Mucosa of stomach (tissue), 1 donor: ENCODE data around the gene SZRD1.
A peak's percentile ranks its signal among the peaks of the same experiment; 100 is the strongest.
"Not testable (repeated sequence)": the region's sequence is repeated elsewhere in the genome, so short reads cannot be mapped to it uniquely, and the experiment has no call there.

ENCODE experiments used
- H3K27me3 ChIP-seq: one replicate; pipeline ENCODE4 v1.7.0; 2013; ENCODE audit warnings: mild to moderate bottlenecking, low read length; ENCODE audit not compliant: control insufficient read depth, insufficient read depth
- H3K36me3 ChIP-seq: one replicate; pipeline ENCODE4 v1.7.0; 2013; ENCODE audit warnings: low read length; ENCODE audit not compliant: control insufficient read depth, insufficient read depth
- H3K4me1 ChIP-seq: one replicate; pipeline ENCODE4 v1.7.0; 2013; ENCODE audit warnings: mild to moderate bottlenecking, low read length; ENCODE audit not compliant: control insufficient read depth, insufficient read depth
- H3K4me3 ChIP-seq: one replicate; pipeline ENCODE4 v1.7.0; 2013; ENCODE audit warnings: low read length
- H3K9ac ChIP-seq: one replicate; pipeline ENCODE4 v1.7.0; 2013; ENCODE audit warnings: mild to moderate bottlenecking, low read length, moderate library complexity
- H3K9me3 ChIP-seq: one replicate; pipeline ENCODE4 v1.7.0; 2013; ENCODE audit warnings: mild to moderate bottlenecking, low read length, moderate library complexity; ENCODE audit not compliant: control insufficient read depth
- donor health status: Pancreatic carcinoma.

Gene SZRD1

GRCh38 chr1:16349847-16350406, 17.1 kb upstream of the SZRD1 start:
- Histone ChIP-seq H3K27me3 (no peaks in the 10 kb centered on the region), H3K9ac (no peak overlapping the region), H3K4me3 (no peak overlapping the region), H3K4me1 (peaks cover 15% of the 10 kb centered on the region), H3K36me3 (no peaks in the 10 kb centered on the region), H3K9me3 (no peaks in the 10 kb centered on the region)

DNA sequence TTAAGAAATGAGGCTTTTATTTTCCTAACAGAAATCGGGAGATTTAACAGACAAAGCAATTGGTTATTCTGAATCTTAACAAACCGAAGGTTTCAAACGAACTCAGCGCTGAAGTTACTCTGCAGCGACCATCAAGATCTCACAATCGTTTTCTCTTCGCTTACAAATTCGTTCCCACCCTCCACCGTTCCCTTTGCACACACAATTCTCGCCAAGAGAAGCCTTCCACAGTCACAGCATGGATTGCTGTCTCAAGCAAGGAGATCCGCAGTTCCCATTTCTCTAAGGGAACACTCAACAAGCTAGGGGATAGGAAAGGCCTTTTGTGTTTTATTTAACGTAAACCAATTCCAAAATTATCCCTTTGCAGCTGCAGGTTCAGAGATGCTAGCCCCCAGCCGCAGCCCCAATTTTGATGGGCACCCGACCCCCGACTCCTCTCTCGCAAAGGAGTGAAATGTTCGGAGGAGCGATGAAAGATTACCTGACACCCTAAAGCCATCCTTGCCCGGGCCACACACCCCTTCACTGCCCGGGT, 15.5 kb upstream of the SZRD1 start:
- Histone ChIP-seq H3K4me3 (peak overlapping the region; percentile 91), H3K9ac (peak overlapping the region; percentile 86), H3K27me3 (no peaks in the 10 kb centered on the region), H3K9me3 (no peaks in the 10 kb centered on the region), H3K36me3 (no peaks in the 10 kb centered on the region), H3K4me1 (peaks cover 15% of the 10 kb centered on the region)

GRCh38 chr1:16351994-16352841, 14.8 kb upstream of the SZRD1 start, which contains the start of gene FBXO42:
Gene FBXO42, minus strand, starts transcription at chr1:16352480. Its CDS starts 37,062 bp downstream, at chr1:16315418.
- Histone ChIP-seq H3K9me3 (no peaks in the 10 kb centered on the region), H3K36me3 (no peaks in the 10 kb centered on the region), H3K4me1 (peaks cover 15% of the 10 kb centered on the region), H3K27me3 (no peaks in the 10 kb centered on the region), H3K9ac (peak within 1 kb of the TSS; percentile 86), H3K4me3 (peak within 1 kb of the TSS; percentile 91)

DNA sequence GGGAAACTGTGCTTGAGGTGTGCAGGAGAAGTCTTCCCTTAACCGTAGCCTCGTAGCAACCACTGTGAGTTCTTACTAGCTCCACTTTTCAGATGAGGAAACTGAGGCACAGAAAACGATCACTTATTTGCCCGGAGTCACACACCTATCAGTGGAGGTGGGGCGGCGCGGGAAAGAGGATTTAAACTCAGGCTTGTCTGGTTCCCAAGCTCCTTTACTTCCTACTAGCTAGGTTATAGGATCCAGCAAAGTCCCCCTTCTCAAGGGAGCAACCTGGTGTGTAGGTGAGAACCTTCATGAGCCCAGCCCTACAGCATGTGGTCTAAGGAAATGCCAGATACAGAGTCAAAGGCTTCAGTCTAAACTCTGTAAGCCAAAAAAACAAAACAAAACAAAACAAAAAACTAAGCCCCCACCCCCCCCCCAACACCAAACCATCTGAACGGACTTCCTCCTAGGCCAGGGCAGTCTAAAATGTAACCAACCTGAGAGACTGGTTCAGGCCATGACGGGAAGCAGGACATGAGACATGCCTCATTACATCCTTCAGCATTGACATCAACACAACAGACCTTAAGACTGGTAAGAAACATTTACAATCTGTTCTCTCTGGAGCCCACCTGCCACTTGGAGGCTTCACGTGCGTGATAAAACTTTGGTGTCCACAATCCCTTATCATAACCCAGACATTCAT, 14.1 kb upstream of the SZRD1 start:
- Histone ChIP-seq H3K9ac (peak overlapping the region; percentile 86), H3K27me3 (no peaks in the 10 kb centered on the region), H3K4me3 (peak overlapping the region; percentile 91)

GRCh38 chr1:16354619-16355018, 12.4 kb upstream of the SZRD1 start:
- H3K27me3 ChIP-seq: no peaks in the 10 kb centered on the region
- H3K36me3 ChIP-seq: no peaks in the 10 kb centered on the region
- peaks cover 10% of the 10 kb centered on the region for H3K4me1 ChIP-seq
- H3K4me3 ChIP-seq: no peak overlapping the region
- no peaks in the 10 kb centered on the region for H3K9me3 ChIP-seq
- no peak overlapping the region for H3K9ac ChIP-seq

More for the DNA sequence above, 14.1 kb upstream of the SZRD1 start:
- no peaks in the 10 kb centered on the region for H3K36me3 ChIP-seq
- H3K4me1 ChIP-seq: peaks cover 15% of the 10 kb centered on the region
- no peaks in the 10 kb centered on the region for H3K9me3 ChIP-seq

- Histone ChIP-seq H3K36me3 (no peaks in the 10 kb centered on the region), H3K27me3 (no peaks in the 10 kb centered on the region), H3K9me3 (no peaks in the 10 kb centered on the region), H3K4me3 (no peak overlapping the region), H3K4me1 (peaks cover 5% of the 10 kb centered on the region), H3K9ac (no peak overlapping the region)
Measured at GRCh38 chr1:16356867-16357266, 10.2 kb upstream of the SZRD1 start.

DNA sequence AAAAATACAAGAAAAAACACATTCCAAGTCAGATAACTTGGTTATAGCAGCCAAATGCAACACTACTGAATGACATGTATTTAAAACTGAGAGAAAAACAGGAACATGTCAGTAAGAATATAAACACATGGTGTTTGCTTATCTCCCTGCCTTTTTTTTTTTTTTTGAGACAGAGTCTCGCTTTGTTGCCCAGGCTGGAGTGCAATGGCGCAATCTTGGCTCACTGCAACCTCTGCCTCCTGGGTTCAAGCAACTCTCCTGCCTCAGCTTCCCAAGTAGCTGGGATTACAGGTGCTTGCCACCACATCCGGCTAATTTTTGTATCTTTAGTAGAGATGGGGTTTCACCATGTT, 1.9 kb upstream of the SZRD1 start:
- not testable (repeated sequence) for H3K4me3 ChIP-seq, H3K36me3 ChIP-seq, H3K27me3 ChIP-seq, H3K4me1 ChIP-seq, H3K9ac ChIP-seq, H3K9me3 ChIP-seq

DNA sequence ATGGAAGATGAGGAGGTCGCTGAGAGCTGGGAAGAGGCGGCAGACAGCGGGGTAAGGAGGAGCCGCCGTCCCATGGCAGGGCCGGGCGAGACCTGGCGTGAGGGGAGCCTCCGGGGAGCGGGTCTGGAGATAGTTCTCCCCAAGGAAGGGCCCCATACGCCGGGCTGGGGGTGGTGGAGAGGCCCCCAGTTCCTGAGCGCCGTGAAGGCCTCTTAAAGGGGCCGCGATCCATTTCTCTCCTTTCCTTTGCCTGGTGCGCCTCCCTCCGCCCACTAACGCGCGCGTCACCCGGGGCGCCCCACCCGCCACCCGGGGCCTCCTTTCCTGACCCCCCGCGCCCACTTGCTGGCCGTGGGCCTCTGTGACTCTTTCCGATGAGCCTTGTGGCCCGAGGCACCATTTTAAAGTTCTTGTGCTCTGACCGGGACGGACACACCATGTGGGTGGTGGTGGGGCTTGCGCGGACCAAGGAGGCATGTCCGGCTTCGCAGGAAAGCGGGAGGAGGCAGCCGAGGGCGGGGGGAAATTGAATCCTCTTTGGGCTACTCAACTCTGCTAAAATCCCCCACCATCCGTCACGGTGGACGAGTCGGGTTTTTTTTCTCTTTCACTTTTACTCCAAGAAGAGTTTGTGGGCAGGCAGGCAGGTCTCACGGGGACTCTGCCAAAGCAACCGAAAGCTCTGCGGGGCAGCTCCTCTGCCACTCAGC, 371 bp downstream of the SZRD1 start:
- Histone ChIP-seq H3K9ac (peak overlapping the region; percentile 92), H3K36me3 (no peaks in the 10 kb centered on the region), H3K4me3 (peak overlapping the region; percentile 53), H3K27me3 (no peaks in the 10 kb centered on the region), H3K4me1 (peaks cover 7% of the 10 kb centered on the region), H3K9me3 (no peaks in the 10 kb centered on the region)

DNA sequence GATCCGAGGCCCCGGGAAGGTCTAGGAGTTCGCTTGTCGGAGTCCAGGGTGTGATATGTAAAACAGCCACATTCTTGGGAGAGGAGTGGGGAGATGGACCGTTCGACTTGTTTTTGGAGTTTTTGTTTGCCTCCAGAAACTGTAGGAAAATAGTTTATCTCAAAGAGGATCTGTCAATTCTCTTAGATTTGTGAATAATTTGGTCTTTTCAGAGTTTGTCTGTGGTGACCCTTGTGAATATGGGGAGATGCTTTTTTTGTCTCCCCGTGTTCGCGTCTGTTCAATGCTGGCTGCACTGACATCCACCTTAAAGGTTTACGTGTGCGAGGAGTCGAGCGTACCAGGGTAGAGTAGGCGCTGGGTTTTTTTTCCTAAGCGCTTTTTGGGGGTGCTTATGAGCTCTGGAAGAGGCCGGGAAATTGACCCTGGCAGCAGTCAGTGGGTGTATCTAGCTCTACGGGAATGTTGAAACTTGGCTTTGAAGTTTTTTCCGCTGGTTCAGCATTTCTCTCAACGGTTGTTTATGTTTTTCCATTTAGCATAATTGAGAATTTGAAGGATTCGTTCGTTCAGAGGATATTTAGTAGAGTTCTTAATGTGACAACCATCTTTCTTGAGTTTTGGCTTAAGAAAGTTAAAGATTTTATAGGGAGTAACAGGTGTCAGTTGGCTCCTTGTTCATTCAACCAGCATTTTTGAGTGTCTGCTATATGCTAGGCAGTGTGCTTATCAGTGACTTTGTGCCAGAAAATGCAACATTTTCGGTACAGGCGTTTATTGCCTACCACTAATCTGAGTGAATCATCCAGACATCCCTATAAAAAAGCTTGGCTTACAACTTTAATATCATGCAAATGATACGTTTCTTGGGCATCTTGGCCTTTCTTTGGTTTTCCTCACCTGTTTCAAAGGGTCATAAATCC, 1.2 kb downstream of the SZRD1 start:
- H3K9ac ChIP-seq: peak overlapping the region; percentile 92
- H3K36me3 ChIP-seq: no peaks in the 10 kb centered on the region
- H3K4me3 ChIP-seq: peak overlapping the region; percentile 53
- H3K9me3 ChIP-seq: no peaks in the 10 kb centered on the region
- peaks cover 14% of the 10 kb centered on the region for H3K4me1 ChIP-seq
- no peaks in the 10 kb centered on the region for H3K27me3 ChIP-seq

DNA sequence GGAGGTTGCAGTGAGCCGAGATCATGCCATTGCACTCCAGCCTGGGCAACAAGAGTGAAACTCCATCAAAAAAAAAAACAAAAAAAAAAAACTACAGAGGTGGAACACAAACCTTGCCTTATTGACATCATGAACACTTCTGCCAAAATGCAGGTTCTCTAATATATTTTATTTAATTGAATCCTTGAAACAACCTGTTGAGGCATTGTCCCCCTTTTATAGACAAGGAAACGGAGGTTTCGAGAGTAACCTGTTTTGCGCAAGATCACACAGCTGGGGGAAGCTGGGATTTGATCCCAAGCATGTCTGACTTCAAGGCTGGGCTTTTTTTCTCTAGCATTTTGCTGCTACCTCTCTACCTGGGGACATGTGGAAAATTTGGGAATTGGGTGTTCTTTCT, 2.8 kb downstream of the SZRD1 start:
- Histone ChIP-seq H3K27me3 (no peaks in the 10 kb centered on the region), H3K9me3 (no peaks in the 10 kb centered on the region), H3K4me1 (peaks cover 21% of the 10 kb centered on the region)

GRCh38 chr1:16371725-16372124, 4.7 kb downstream of the SZRD1 start:
- no peaks in the 10 kb centered on the region for H3K36me3 ChIP-seq
- H3K9ac ChIP-seq: no peak overlapping the region
- H3K27me3 ChIP-seq: no peaks in the 10 kb centered on the region
- no peaks in the 10 kb centered on the region for H3K9me3 ChIP-seq
- peaks cover 27% of the 10 kb centered on the region for H3K4me1 ChIP-seq
- no peak overlapping the region for H3K4me3 ChIP-seq

More for the DNA sequence above, 2.8 kb downstream of the SZRD1 start:
- no peaks in the 10 kb centered on the region for H3K36me3 ChIP-seq
- no peak overlapping the region for H3K4me3 ChIP-seq
- H3K9ac ChIP-seq: no peak overlapping the region
